ENCODE results near the gene TEX264. TPM values are rescaled to one million over a fixed set of nuclear protein-coding genes. Genes with fewer than 3 reads are reported as not detected.

TEX264 gene
- total and polyA plus RNA-seq, 9 donors: 27.1 to 88.8 (median 40.2) TPM

DNA sequence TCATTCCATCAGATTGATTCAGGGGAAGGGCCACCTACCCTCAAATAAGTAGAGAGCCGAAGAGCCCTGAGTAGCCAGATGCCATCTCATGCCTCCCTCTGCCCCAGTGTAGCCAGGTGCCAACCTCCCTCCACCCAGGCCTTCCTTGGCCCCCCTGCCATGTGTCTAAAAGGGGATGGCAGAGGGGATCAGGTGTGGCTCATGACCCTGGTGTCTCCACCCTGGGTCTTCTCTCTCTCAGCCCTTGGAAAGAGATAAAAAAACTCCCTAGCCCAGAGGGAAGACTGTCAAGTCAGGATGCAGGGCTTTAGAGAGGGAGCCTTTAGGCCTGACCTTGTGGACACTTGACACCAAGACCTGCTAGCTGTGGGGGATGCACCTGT is 41.0 kb downstream of the TEX264 start:
- TF ChIP-seq, protein P1, sequence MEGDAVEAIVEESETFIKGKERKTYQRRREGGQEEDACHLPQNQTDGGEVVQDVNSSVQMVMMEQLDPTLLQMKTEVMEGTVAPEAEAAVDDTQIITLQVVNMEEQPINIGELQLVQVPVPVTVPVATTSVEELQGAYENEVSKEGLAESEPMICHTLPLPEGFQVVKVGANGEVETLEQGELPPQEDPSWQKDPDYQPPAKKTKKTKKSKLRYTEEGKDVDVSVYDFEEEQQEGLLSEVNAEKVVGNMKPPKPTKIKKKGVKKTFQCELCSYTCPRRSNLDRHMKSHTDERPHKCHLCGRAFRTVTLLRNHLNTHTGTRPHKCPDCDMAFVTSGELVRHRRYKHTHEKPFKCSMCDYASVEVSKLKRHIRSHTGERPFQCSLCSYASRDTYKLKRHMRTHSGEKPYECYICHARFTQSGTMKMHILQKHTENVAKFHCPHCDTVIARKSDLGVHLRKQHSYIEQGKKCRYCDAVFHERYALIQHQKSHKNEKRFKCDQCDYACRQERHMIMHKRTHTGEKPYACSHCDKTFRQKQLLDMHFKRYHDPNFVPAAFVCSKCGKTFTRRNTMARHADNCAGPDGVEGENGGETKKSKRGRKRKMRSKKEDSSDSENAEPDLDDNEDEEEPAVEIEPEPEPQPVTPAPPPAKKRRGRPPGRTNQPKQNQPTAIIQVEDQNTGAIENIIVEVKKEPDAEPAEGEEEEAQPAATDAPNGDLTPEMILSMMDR (IDR thresholded peaks at IDR 0.05): no peak
- no peak for TF ChIP-seq POLR2A (IDR thresholded peaks at IDR 0.05)
- TF ChIP-seq EP300 (IDR thresholded peaks at IDR 0.05): no peak
- intact Hi-C loops (cut with DNase I): no loop called here
- Histone ChIP-seq H3K36me3 (no peaks in the 10 kb centered on the region), H3K4me3 (no peak overlapping the region), H3K27ac (no peak overlapping the region), H3K27me3 (no peaks in the 10 kb centered on the region), H3K9me3 (no peaks in the 10 kb centered on the region), H3K4me1 (ENCODE audit: insufficient read depth) (no peaks in the 10 kb centered on the region)
- 84 to 94% (median 84%) methylated on average over 1 of the region's 1 CpG for WGBS, 3 donors
- no peak for DNase-seq

DNA sequence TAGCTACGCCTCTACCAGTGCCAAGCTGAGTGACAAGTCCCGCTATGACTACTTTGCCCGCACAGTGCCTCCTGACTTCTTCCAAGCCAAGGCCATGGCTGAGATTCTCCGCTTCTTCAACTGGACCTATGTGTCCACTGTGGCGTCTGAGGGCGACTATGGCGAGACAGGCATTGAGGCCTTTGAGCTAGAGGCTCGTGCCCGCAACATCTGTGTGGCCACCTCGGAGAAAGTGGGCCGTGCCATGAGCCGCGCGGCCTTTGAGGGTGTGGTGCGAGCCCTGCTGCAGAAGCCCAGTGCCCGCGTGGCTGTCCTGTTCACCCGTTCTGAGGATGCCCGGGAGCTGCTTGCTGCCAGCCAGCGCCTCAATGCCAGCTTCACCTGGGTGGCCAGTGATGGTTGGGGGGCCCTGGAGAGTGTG is 41.5 kb downstream of the TEX264 start:
- H3K4me3 ChIP-seq: no peak overlapping the region
- no peak overlapping the region for H3K27ac ChIP-seq
- H3K9me3 ChIP-seq: no peaks in the 10 kb centered on the region
- TF ChIP-seq EP300 (IDR thresholded peaks at IDR 0.05): no peak
- TF ChIP-seq, protein P1 (IDR thresholded peaks at IDR 0.05): no peak
- no peak for TF ChIP-seq POLR2A (IDR thresholded peaks at IDR 0.05)
- intact Hi-C loops (cut with DNase I): no loop called here
- WGBS, 3 donors: 94 to 96% (median 96%) methylated on average over 20 of the region's 20 CpGs
- no peaks in the 10 kb centered on the region for H3K36me3 ChIP-seq
- peak in 1 of 5 donors; percentile 9 for DNase-seq
- H3K27me3 ChIP-seq: no peaks in the 10 kb centered on the region
- no peaks in the 10 kb centered on the region for H3K4me1 ChIP-seq (ENCODE audit: insufficient read depth)

DNA sequence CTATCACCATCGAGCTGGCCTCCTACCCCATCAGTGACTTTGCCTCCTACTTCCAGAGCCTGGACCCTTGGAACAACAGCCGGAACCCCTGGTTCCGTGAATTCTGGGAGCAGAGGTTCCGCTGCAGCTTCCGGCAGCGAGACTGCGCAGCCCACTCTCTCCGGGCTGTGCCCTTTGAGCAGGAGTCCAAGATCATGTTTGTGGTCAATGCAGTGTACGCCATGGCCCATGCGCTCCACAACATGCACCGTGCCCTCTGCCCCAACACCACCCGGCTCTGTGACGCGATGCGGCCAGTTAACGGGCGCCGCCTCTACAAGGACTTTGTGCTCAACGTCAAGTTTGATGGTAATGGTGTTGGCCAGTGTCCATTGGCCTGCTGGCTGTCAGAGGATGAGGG is 41.9 kb downstream of the TEX264 start:
- Histone ChIP-seq H3K27ac (no peak overlapping the region), H3K4me1 (ENCODE audit: insufficient read depth) (no peaks in the 10 kb centered on the region), H3K9me3 (no peaks in the 10 kb centered on the region), H3K27me3 (no peaks in the 10 kb centered on the region), H3K36me3 (no peaks in the 10 kb centered on the region), H3K4me3 (no peak overlapping the region)
- peak in 2 of 5 donors; percentile 2 to 19 for DNase-seq
- 94 to 97% (median 95%) methylated on average over 19 of the region's 19 CpGs for WGBS, 3 donors
- intact Hi-C loops (cut with DNase I): no loop called here
- TF ChIP-seq EP300 (IDR thresholded peaks at IDR 0.05) (no peak), POLR2A (IDR thresholded peaks at IDR 0.05) (no peak)
- TF ChIP-seq, protein P1 (IDR thresholded peaks at IDR 0.05): no peak

DNA sequence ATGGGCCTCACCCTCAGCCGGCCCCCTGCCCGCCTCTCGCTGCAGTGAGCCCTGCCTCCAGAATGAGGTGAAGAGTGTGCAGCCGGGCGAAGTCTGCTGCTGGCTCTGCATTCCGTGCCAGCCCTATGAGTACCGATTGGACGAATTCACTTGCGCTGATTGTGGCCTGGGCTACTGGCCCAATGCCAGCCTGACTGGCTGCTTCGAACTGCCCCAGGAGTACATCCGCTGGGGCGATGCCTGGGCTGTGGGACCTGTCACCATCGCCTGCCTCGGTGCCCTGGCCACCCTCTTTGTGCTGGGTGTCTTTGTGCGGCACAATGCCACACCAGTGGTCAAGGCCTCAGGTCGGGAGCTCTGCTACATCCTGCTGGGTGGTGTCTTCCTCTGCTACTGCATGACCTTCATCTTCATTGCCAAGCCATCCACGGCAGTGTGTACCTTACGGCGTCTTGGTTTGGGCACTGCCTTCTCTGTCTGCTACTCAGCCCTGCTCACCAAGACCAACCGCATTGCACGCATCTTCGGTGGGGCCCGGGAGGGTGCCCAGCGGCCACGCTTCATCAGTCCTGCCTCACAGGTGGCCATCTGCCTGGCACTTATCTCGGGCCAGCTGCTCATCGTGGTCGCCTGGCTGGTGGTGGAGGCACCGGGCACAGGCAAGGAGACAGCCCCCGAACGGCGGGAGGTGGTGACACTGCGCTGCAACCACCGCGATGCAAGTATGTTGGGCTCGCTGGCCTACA is 44.4 kb downstream of the TEX264 start:
- intact Hi-C loops (cut with DNase I): no loop called here
- peak in 1 of 5 donors; percentile 27 for DNase-seq

More for the DNA sequence above, 44.4 kb downstream of the TEX264 start:
- Histone ChIP-seq H3K27ac (no peak overlapping the region), H3K4me1 (ENCODE audit: insufficient read depth) (no peaks in the 10 kb centered on the region), H3K36me3 (no peaks in the 10 kb centered on the region), H3K27me3 (no peaks in the 10 kb centered on the region), H3K4me3 (no peak overlapping the region), H3K9me3 (no peaks in the 10 kb centered on the region)
- TF ChIP-seq EP300 (IDR thresholded peaks at IDR 0.05): no peak
- no peak for TF ChIP-seq POLR2A (IDR thresholded peaks at IDR 0.05)
- TF ChIP-seq, protein P1 (IDR thresholded peaks at IDR 0.05): no peak
- 93 to 94% (median 94%) methylated on average over 36 of the region's 36 CpGs for WGBS, 3 donors
